GM21367 (cell line): ENCODE measurements around the gene LCN6.
"Not testable (repeated sequence)": the region's sequence is repeated elsewhere in the genome, so short reads cannot be mapped to it uniquely, and the experiment has no call there.

ENCODE experiments used
- ATAC-seq: cut with Tn5 transposase; IDR thresholded peaks from one replicate; pipeline ENCODE4 v1.9.1; 2021; ENCODE audit not compliant: unreplicated experiment

Gene LCN6

DNA sequence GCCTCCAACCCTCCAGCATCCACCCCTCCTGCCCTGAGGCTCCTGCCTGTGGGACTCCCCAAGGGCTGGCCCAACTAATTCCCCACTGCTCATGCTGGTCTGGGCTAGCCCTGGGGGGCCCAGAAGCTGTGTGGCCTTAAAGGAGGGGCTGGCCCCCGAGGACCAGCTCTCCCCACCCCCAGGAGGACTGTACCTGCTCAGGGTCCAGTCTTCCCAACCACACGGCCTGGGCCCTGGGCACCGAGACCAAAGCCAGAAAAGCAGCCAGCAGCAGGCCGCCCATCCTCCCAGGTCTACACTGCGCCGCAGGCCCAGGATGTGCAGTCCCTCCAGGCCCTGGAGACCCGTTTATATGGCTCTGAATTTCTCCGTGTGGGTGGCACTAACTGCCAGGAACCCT lies at the start of gene LCN6:
Gene LCN6 (minus strand): TSS at position 325 of the 400 bp plus-strand sequence. CDS start 42 bp downstream, at position 283.
- ATAC-seq: no peak

- not testable (repeated sequence) for ATAC-seq
Observed at GRCh38 chr9:136796775-136797347, 48.5 kb upstream of the LCN6 start.

- no peak for ATAC-seq
Observed at GRCh38 chr9:136796238-136796774, 48.0 kb upstream of the LCN6 start, which contains the start of gene CCDC183. Gene CCDC183 (plus strand): TSS chr9:136796338. CDS start chr9:136796398, 60 bp downstream.

DNA sequence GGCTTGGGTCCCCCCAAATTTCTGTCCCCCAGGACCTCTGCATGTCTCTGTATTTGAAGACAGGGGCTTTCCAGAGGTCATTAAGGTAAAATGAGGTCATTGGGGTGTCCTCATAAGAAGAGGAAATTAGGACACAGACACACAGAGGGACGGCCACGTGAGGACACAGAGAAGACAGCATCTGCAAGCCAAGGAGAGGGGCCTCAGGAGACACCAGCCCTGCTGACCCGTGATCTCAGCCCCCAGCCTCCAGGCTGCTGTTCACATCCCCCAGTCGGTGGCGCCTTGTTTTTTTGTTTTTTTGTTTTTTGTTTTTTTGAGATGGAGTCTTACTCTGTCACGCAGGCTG lies 46.6 kb upstream of the LCN6 start:
- no peak for ATAC-seq

DNA sequence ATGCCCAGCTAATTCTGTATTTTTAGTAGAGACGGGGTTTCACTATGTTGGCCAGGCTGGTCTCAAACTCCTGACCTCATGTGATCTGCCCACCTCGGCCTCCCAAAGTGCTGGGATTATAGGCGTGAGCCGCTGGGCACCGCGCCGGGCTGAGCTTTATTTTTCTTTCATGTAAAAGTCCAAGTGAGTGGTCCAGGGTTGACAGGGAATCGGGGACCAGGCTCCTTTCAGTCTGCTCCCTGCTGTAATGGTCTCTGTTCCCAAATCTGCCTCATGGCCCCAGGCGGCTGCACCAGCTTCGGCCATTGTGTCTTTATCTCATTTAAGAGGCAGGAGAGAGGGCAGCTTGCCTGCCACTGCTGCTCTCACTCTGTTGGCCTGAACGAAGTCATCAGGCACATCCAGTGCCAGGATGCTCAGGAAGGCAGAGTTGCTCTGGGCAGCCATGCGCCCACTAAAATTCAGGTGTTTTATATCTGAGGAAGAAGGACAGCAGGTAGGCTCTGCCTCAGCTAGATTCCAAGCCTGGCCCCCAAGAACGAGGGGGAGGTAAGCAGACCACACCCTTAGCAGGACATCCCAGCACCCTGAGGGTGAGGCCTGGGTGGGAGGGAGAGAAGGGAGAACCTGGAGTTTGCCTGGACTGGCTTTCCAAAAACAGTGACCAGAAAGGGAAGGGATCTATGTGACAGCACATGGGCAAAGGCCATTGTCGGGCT lies 46.1 kb upstream of the LCN6 start:
- ATAC-seq: no peak

DNA sequence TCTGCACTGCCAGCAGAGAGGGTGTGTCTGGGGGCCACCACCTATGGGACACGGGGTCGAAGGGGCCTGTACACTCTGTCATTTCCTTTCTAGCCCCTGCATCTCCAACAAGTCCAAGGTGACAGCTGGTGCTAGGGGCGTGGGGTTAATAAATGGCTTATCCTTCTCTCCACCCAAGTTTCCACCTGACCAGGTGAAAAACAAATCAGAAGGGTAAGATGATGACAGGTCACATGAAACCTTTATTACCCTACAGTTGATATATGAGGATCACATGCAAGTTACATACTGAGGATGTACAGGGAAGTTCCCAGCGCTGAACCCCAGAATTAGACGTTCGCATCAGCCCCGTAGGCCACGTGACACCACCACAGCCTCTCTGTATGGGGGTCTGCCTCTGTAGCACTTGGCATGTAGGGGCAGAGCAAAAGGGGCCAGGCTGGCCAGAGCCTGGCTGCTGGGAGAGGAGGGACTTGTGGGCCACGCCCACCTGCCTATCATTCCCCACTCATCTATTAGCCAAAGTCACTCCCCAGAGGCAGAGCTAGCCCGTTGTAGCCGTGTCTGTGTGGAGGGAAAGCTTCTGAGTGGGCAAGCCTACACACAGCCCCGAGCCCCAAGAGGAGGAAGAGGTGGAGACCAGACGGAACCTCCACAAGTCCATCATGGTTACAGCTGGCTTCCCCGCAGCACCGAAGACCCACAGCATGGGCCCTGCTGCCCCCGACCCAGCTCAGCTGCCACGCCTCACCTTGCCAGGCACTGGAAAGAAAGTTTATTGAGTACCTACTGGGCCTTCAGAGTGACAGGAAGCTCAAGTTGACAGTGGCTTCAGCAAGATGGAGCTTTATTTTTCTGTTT lies 45.0 kb upstream of the LCN6 start:
- ATAC-seq: no peak

DNA sequence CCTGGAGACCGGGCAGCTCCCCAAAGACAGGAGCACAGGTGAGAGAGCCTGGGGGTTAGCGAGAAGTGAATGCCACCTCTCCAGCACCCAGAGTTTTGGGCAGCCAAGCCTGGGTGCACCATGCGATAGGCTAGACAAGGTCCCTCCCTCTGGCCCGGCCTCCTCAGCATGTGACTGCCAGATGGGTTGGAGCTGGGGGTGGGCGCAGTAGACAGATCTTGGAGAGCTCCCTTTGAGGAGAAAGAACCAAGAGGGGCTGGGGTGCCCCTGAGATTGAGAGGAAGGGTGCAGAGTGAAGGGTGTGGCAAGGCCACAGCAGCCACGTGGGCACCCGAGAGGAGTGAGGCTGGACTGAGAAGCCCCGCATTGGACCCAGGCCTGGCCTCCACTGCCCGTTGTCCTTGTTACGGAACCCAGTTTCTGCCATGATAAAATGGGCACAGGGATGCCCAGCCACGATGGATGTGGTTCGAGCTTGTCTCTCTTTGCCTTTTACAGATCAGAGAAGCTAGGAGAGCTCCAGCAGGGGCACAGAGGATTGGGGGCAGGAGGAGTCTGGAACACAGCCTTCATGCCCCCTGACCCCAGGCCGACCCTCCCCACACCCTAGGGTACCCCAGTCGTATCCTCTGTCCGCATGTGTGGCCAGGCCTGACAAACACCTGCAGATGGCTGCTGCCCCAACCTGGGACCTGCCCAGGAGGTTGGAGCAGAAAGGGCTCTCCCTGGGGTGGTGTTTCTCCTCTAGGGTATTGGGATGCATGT lies 44.2 kb upstream of the LCN6 start:
- ATAC-seq: no peak

DNA sequence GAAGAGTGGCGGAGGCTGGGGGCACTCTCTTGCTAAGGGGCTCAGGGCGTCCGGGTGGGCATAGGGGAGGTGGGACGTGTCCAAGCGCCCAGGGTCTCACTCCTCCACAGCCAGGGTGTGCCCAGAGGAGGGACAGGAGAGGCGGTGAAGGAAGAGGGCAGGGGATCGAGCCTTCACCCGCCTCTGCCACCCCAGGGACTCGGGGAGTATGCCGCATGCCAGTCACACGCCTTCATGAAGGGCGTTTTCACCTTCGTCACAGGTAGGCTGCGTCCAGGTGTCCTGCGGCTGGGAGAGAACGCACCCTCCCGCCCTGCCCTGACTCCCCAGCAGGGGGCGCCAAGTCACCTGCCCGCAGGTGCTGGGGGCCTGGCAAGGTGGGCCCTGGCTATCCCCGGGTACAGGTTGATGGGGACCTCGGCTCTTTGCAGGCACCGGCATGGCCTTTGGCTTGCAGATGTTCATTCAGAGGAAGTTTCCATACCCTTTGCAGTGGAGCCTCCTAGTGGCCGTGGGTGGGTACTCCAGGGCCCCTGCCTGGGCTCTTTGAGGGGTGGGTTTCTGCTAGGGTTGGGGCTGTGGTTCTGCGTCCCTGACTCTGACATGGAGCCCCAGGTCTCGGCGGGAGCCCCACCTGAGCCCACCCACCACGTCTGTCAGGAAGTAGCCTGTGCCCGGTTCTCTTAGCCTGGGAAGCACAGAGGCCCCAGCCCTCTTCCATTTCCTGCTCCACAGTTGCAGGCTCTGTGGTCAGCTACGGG lies 43.4 kb upstream of the LCN6 start:
- ATAC-seq: peak; percentile 18

GRCh38 chr9:136790640-136791515 lies 42.6 kb upstream of the LCN6 start, which contains the start of gene TMEM141:
Gene TMEM141 (plus strand): TSS chr9:136791344. CDS start chr9:136791371, 27 bp downstream.
- peak; percentile 78 for ATAC-seq

- no peak for ATAC-seq
Observed at GRCh38 chr9:136789523-136789937, 41.2 kb upstream of the LCN6 start.

- ATAC-seq: not testable (repeated sequence)
Observed at GRCh38 chr9:136788644-136789522, 40.6 kb upstream of the LCN6 start.

GRCh38 chr9:136787690-136788400 lies 39.5 kb upstream of the LCN6 start:
- no peak for ATAC-seq

GRCh38 chr9:136786983-136787382 lies 38.7 kb upstream of the LCN6 start:
- not testable (repeated sequence) for ATAC-seq

GRCh38 chr9:136786451-136786850 lies 38.1 kb upstream of the LCN6 start:
- ATAC-seq: no peak

- not testable (repeated sequence) for ATAC-seq
Observed at GRCh38 chr9:136785565-136786355, 37.4 kb upstream of the LCN6 start.

GRCh38 chr9:136784997-136785361 lies 36.7 kb upstream of the LCN6 start:
- ATAC-seq: no peak
